B cell (primary cell): Measurements from ENCODE around the gene ZNF319. TPM values are rescaled to one million over a fixed set of nuclear protein-coding genes. Genes with fewer than 3 reads are reported as not detected.

ENCODE experiments used
- ATAC-seq: fragments of 200-7000 bp; cut with Tn5 transposase; one replicate; pipeline ENCODE4 v1.10.0; 2021; ENCODE audit warnings: low read depth, mild to moderate bottlenecking, moderate number of reproducible peaks, moderate library complexity
- CTCF ChIA-PET: fragments of 350-600 bp; sonication (Branson Sonifier 250); formaldehyde crosslinking; loops from one replicate; lab custom pipeline; 2021; ENCODE audit warnings: antibody characterized with exemption, inconsistent platforms; lab: Charles Lee
- POLR2A ChIA-PET: fragments of 350-600 bp; sonication (Branson Sonifier 250); formaldehyde crosslinking; loops from one replicate; lab custom pipeline; 2021; ENCODE audit warnings: antibody characterized with exemption; lab: Charles Lee
- DNase-seq: peaks from one replicate; pipeline ENCODE4 v3.0.0; 2013
- H2AFZ ChIP-seq: 2 replicates; pipeline ENCODE4 v1.6.1; 2012; ENCODE audit warnings: mild to moderate bottlenecking, low read depth, low read length; ENCODE audit not compliant: insufficient read depth, poor library complexity, severe bottlenecking
- H3K27ac ChIP-seq, 2 donors: 1 replicate in 1 of 2; 2 replicates in 1 of 2; pipeline ENCODE4 v1.5.1; 2012 to 2013; ENCODE audit warnings: low read length in 2 of 2, mild to moderate bottlenecking in 2 of 2, moderate library complexity in 1 of 2
- H3K27me3 ChIP-seq, 4 experiments: fragments of 200-600 bp in 1 of 4; sonication (generic) in 1 of 4; replicated peaks in 1 of 4; 1 replicate in 2 of 4; 2 replicates in 2 of 4; pipeline versions ENCODE4 v1.6.1 to v1.7.0; 2013 to 2016; ENCODE audit warnings: low read length in 3 of 4, mild to moderate bottlenecking in 2 of 4, mixed read lengths in 1 of 4, moderate library complexity in 1 of 4; ENCODE audit not compliant: insufficient read depth in 4 of 4, control insufficient read depth in 3 of 4; ENCODE audit errors: control extremely low read depth in 1 of 4
- H3K36me3 ChIP-seq, 2 experiments: replicated peaks in 1 of 2; 1 replicate in 1 of 2; 2 replicates in 1 of 2; pipeline versions ENCODE4 v1.6.1 to v1.7.1; 2013; ENCODE audit warnings: low read length in 1 of 2; ENCODE audit not compliant: insufficient read depth in 2 of 2, control insufficient read depth in 1 of 2; ENCODE audit errors: control extremely low read depth in 1 of 2, extremely low read depth in 1 of 2
- H3K4me1 ChIP-seq, 2 donors: fragments of 200-600 bp in 1 of 2; sonication (generic) in 1 of 2; 1 replicate in 1 of 2; 2 replicates in 1 of 2; pipeline versions ENCODE4 v1.5.1 to v1.6.1; 2013 to 2017; ENCODE audit warnings: low read length in 2 of 2; ENCODE audit not compliant: control insufficient read depth in 2 of 2, insufficient read depth in 2 of 2
- H3K4me2 ChIP-seq: replicated peaks from 2 replicates; pipeline ENCODE3; 2012; ENCODE audit warnings: mild to moderate bottlenecking, low read depth, low read length; ENCODE audit not compliant: poor library complexity, severe bottlenecking
- H3K4me3 ChIP-seq, 5 experiments: fragments of 200-600 bp in 1 of 5; sonication (generic) in 1 of 5; 1 replicate in 3 of 5; 2 replicates in 2 of 5; pipeline versions ENCODE4 v1.5.1 to v1.7.0; 2011 to 2016; ENCODE audit warnings: low read length in 4 of 5, mild to moderate bottlenecking in 4 of 5, low read depth in 2 of 5, control low read depth in 1 of 5, moderate library complexity in 1 of 5; ENCODE audit not compliant: insufficient read depth in 1 of 5; ENCODE audit errors: control extremely low read depth in 1 of 5, extremely low read depth in 1 of 5
- H3K79me2 ChIP-seq: fragments of 200-600 bp; sonication (generic); one replicate; pipeline ENCODE4 v1.6.0; 2016; ENCODE audit warnings: low read length; ENCODE audit not compliant: control insufficient read depth, insufficient read depth
- H3K9ac ChIP-seq: fragments of 200-600 bp; sonication (generic); 2 replicates; pipeline ENCODE4 v1.6.1; 2017; ENCODE audit warnings: mild to moderate bottlenecking, low read length, moderate library complexity
- H3K9me3 ChIP-seq, 3 donors: one replicate each; pipeline versions ENCODE4 v1.6.1 to v1.7.1; 2013; ENCODE audit warnings: low read length in 2 of 3; ENCODE audit not compliant: control insufficient read depth in 2 of 3, insufficient read depth in 1 of 3; ENCODE audit errors: control extremely low read depth in 1 of 3
- H4K20me1 ChIP-seq: 2 replicates; pipeline ENCODE4 v1.6.0; 2012; ENCODE audit warnings: mild to moderate bottlenecking, low read length; ENCODE audit not compliant: insufficient read depth, control insufficient read depth, poor library complexity, severe bottlenecking
- H3K27ac Mint-ChIP-seq: one replicate; pipeline ENCODE4 v1.8.0; 2021; ENCODE audit warnings: mixed read lengths
- H3K27me3 Mint-ChIP-seq: one replicate; pipeline ENCODE4 v1.8.0; 2021; ENCODE audit warnings: mixed read lengths
- H3K4me1 Mint-ChIP-seq: one replicate; pipeline ENCODE4 v1.8.0; 2021; ENCODE audit warnings: mixed read lengths
- H3K4me3 Mint-ChIP-seq: one replicate; pipeline ENCODE4 v1.8.0; 2021; ENCODE audit warnings: mixed read lengths
- H3K9me3 Mint-ChIP-seq: one replicate; pipeline ENCODE4 v1.8.0; 2022; ENCODE audit warnings: mixed read lengths; ENCODE audit not compliant: insufficient read depth
- EZH2 ChIP-seq: IDR thresholded peaks from 2 replicates; pipeline ENCODE4 v1.6.1; 2012; ENCODE audit warnings: borderline replicate concordance, low read depth, mild to moderate bottlenecking, moderate library complexity, low read length; ENCODE audit not compliant: insufficient read depth, poor library complexity, severe bottlenecking
- WGBS: methylation state at CpG from one replicate; pipeline ENCODE4 v1.1.5; 2013; ENCODE audit warnings: missing lambda C conversion rate; ENCODE audit not compliant: insufficient coverage; 5-methylcytosine and 5-hydroxymethylcytosine counted together
- intact Hi-C: fragments of 100-400 bp; cut with micrococcal nuclease; formaldehyde crosslinking; loops from one replicate; pipeline ENCODE4 v1.10.0; 2022
- polyA plus RNA-seq: library from polyadenylated mRNA; depleted of rRNA; stranded (reverse); fragments of >200 nt; gene quantifications from 2 replicates; pipeline ENCODE4 v1.2.3, GENCODE V29; 2012
- total RNA-seq, 2 donors: library from RNA; stranded (reverse); fragments of 120-200 nt in 1 of 2; gene quantifications; 1 replicate in 1 of 2; 2 replicates in 1 of 2; pipeline versions ENCODE4 v1.2.3 to v1.2.4, GENCODE V29; 2013 to 2022
- TF ChIP-seq, protein P1 (sequence below): fragments of 200-600 bp; IDR thresholded peaks from one replicate; pipeline ENCODE4 v1.8.0; 2022; ENCODE audit warnings: antibody characterized with exemption, mild to moderate bottlenecking

The ZNF319 gene
- total and polyA plus RNA-seq, 2 donors (not counting 1 experiment from before 2014, with no cell fraction given), result 12.4 to 15.1 TPM

- Histone ChIP-seq H3K27me3 (no peaks in the 10 kb centered on the region), H3K4me3 (no peak overlapping the region), H3K9me3 (peaks cover 0 to 3% (median 0%) of the 10 kb centered on the region in 3 donors), H2AFZ (no peak overlapping the region), H4K20me1 (no peaks in the 10 kb centered on the region), H3K27ac (no peak overlapping the region), H3K9ac (no peak overlapping the region), H3K4me2 (no peak overlapping the region), H3K4me1 (no peaks in the 10 kb centered on the region), H3K36me3 (no peaks in the 10 kb centered on the region), H3K79me2 (no peaks in the 10 kb centered on the region)
- no peaks in the 10 kb centered on the region for H3K9me3 Mint-ChIP-seq
- no peaks in the 10 kb centered on the region for H3K4me1 Mint-ChIP-seq
- no peak for ATAC-seq
- H3K27ac Mint-ChIP-seq, result no peak overlapping the region
- 93% methylated on average over 13 of the region's 13 CpGs for WGBS
- ChIA-PET POLR2A (no interaction called here), CTCF (interaction anchor here (0.7 kb wide), 1 partner anchor 17 kb away, joined by 3 read pairs; no protein-coding TSS in a partner anchor)
- DNase-seq, result no peak
- H3K4me3 Mint-ChIP-seq, result no peak overlapping the region
- peaks cover 5% of the 10 kb centered on the region for H3K27me3 Mint-ChIP-seq
- intact Hi-C loops, result no loop called here
- TF ChIP-seq, protein P1, sequence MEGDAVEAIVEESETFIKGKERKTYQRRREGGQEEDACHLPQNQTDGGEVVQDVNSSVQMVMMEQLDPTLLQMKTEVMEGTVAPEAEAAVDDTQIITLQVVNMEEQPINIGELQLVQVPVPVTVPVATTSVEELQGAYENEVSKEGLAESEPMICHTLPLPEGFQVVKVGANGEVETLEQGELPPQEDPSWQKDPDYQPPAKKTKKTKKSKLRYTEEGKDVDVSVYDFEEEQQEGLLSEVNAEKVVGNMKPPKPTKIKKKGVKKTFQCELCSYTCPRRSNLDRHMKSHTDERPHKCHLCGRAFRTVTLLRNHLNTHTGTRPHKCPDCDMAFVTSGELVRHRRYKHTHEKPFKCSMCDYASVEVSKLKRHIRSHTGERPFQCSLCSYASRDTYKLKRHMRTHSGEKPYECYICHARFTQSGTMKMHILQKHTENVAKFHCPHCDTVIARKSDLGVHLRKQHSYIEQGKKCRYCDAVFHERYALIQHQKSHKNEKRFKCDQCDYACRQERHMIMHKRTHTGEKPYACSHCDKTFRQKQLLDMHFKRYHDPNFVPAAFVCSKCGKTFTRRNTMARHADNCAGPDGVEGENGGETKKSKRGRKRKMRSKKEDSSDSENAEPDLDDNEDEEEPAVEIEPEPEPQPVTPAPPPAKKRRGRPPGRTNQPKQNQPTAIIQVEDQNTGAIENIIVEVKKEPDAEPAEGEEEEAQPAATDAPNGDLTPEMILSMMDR, result no peak
- TF ChIP-seq EZH2, result no peak
Observed at GRCh38 chr16:58048494-58049231, 48.2 kb upstream of the ZNF319 start.

- Mint-ChIP-seq H3K27me3 (peaks cover 5% of the 10 kb centered on the region), H3K9me3 (no peaks in the 10 kb centered on the region), H3K27ac (no peak overlapping the region), H3K4me3 (no peak overlapping the region), H3K4me1 (no peaks in the 10 kb centered on the region)
- Histone ChIP-seq H3K4me1 (no peaks in the 10 kb centered on the region), H3K27me3 (no peaks in the 10 kb centered on the region), H3K9ac (no peak overlapping the region), H2AFZ (no peak overlapping the region), H3K79me2 (no peaks in the 10 kb centered on the region), H3K4me2 (no peak overlapping the region), H3K4me3 (no peak overlapping the region), H3K27ac (no peak overlapping the region), H4K20me1 (no peaks in the 10 kb centered on the region), H3K9me3 (peaks cover 0 to 3% (median 0%) of the 10 kb centered on the region in 3 donors), H3K36me3 (no peaks in the 10 kb centered on the region)
- ATAC-seq, result no peak
- intact Hi-C loops, result no loop called here
- CTCF ChIA-PET, result no interaction called here
- DNase-seq, result no peak
- TF ChIP-seq EZH2, result no peak
- TF ChIP-seq, protein P1, result no peak
- WGBS, result 83% methylated on average over 10 of the region's 19 CpGs
- POLR2A ChIA-PET, result no interaction called here
Observed at GRCh38 chr16:58047557-58048348, 47.3 kb upstream of the ZNF319 start.
